Muscle of back (tissue), 10 donors: Measurements from ENCODE around the gene TMEM181. TPM values are rescaled to one million over a fixed set of nuclear protein-coding genes. Genes with fewer than 3 reads are reported as not detected.

Experiments used
- polyA plus RNA-seq, 10 donors: library from polyadenylated mRNA; unstranded; fragments of 120-200 nt; gene quantifications; one replicate each; pipeline ENCODE4 v1.2.1, GENCODE V29; 2013; ENCODE audit not compliant: insufficient read length in 10 of 10

TMEM181 gene
- polyA plus RNA-seq, 10 donors, result 14.0 to 21.5 (median 19.2) TPM

Other genes with a start within 250 kb of the TMEM181 start
- gene TULP4, start 247.6 kb upstream of the TMEM181 start, polyA plus RNA-seq, result 10 to 100 TPM; 13.1 to 21.9 (median 17.9) TPM
- 10 to 100 TPM; 76.5 to 98.4 (median 89.7) TPM for gene DYNLT1, start 84.7 kb downstream of the TMEM181 start, polyA plus RNA-seq
- gene SYTL3, start 90.0 kb downstream of the TMEM181 start, polyA plus RNA-seq, result 10 to 100 TPM in 1 of 10 donors, 1 to 10 TPM in 9; 3.8 to 11.8 (median 7.2) TPM